ENCODE measurements around the gene H6PD.

Gene H6PD

DNA sequence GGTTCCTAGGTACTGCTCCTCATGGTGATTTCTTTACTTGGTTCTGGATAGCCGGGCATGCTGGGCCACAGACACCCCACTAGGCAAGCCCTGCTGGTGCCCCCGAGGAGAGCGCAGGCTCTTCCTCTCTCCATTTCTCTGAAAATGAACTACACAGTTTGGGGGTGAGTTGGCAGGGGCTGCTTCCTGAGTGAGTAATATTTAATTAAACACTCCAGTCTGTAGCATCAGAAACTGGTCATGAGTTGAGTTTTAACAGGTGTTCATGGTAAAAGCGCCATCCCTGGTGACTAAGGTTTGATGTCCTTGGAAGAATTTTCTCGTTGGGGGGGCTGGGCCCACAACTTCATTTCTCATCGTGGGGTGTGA lies 59.8 kb downstream of the H6PD start:
- no peak for DNase-seq (ENCODE audit: low read depth in 1 of 2, low spot score in 1 of 2)
- no peak for TF ChIP-seq GABPA (IDR thresholded peaks at IDR 0.05; ENCODE audit: low read depth)
- TF ChIP-seq, protein P1, sequence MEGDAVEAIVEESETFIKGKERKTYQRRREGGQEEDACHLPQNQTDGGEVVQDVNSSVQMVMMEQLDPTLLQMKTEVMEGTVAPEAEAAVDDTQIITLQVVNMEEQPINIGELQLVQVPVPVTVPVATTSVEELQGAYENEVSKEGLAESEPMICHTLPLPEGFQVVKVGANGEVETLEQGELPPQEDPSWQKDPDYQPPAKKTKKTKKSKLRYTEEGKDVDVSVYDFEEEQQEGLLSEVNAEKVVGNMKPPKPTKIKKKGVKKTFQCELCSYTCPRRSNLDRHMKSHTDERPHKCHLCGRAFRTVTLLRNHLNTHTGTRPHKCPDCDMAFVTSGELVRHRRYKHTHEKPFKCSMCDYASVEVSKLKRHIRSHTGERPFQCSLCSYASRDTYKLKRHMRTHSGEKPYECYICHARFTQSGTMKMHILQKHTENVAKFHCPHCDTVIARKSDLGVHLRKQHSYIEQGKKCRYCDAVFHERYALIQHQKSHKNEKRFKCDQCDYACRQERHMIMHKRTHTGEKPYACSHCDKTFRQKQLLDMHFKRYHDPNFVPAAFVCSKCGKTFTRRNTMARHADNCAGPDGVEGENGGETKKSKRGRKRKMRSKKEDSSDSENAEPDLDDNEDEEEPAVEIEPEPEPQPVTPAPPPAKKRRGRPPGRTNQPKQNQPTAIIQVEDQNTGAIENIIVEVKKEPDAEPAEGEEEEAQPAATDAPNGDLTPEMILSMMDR (IDR thresholded peaks at IDR 0.05; ENCODE audit: insufficient read depth, low read length) = no peak
- TF ChIP-seq, protein P2, sequence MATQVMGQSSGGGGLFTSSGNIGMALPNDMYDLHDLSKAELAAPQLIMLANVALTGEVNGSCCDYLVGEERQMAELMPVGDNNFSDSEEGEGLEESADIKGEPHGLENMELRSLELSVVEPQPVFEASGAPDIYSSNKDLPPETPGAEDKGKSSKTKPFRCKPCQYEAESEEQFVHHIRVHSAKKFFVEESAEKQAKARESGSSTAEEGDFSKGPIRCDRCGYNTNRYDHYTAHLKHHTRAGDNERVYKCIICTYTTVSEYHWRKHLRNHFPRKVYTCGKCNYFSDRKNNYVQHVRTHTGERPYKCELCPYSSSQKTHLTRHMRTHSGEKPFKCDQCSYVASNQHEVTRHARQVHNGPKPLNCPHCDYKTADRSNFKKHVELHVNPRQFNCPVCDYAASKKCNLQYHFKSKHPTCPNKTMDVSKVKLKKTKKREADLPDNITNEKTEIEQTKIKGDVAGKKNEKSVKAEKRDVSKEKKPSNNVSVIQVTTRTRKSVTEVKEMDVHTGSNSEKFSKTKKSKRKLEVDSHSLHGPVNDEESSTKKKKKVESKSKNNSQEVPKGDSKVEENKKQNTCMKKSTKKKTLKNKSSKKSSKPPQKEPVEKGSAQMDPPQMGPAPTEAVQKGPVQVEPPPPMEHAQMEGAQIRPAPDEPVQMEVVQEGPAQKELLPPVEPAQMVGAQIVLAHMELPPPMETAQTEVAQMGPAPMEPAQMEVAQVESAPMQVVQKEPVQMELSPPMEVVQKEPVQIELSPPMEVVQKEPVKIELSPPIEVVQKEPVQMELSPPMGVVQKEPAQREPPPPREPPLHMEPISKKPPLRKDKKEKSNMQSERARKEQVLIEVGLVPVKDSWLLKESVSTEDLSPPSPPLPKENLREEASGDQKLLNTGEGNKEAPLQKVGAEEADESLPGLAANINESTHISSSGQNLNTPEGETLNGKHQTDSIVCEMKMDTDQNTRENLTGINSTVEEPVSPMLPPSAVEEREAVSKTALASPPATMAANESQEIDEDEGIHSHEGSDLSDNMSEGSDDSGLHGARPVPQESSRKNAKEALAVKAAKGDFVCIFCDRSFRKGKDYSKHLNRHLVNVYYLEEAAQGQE (IDR thresholded peaks at IDR 0.05; ENCODE audit: insufficient replicate concordance, low read depth) = no peak
- peaks cover 2% of the 10 kb centered on the region for H3K27me3 ChIP-seq (ENCODE audit: insufficient read depth, poor library complexity, severe bottlenecking)
- no peak overlapping the region for H3K4me3 ChIP-seq (replicated peaks; ENCODE audit: insufficient read depth, low read length)
- H3K27ac ChIP-seq (replicated peaks) = no peak overlapping the region

DNA sequence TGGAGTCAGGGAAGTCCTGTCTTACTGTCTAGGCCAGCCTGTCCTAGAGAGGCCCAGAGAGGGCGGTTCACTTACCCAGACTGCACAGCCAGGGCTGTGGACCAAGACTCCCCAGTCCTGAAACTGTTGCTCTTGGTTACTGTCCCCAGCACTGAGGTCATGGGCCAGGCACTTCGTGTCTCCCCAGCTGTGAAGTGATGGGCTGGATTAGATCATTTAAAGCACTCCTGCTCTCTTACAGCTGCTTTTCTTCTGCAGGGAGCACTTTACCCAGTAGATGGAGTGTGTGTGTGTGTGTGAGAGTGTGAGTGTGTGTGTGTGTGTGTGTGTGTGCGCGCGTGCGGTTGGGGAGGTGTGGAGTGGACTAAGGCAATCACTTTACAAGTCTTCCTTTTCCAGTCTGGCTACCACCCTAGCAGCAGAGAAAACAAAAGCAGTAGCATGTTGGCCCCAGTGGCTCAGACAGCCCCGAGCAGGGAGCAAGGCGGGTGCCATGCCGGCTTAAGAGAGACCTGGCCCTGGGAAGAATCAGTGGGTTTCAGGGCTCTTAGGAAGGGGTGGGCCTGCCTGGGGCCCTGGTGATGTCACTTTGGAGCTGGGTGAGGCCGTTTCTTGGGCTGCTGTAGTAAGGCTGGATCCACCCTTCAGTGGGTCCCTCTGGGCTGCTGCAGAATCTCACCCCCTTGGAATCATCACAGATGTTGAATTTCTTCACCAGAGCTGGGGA lies 60.5 kb downstream of the H6PD start:
- no peak for DNase-seq (ENCODE audit: low read depth in 1 of 2, low spot score in 1 of 2)
- Histone ChIP-seq H3K27ac (replicated peaks) (no peak overlapping the region), H3K4me3 (replicated peaks; ENCODE audit: insufficient read depth, low read length) (no peak overlapping the region), H3K27me3 (ENCODE audit: insufficient read depth, poor library complexity, severe bottlenecking) (peaks cover 2% of the 10 kb centered on the region)
- TF ChIP-seq GABPA (IDR thresholded peaks at IDR 0.05; ENCODE audit: low read depth) = no peak
- TF ChIP-seq, protein P2 (IDR thresholded peaks at IDR 0.05; ENCODE audit: insufficient replicate concordance, low read depth) = no peak
- TF ChIP-seq, protein P1 (IDR thresholded peaks at IDR 0.05; ENCODE audit: insufficient read depth, low read length) = no peak

DNA sequence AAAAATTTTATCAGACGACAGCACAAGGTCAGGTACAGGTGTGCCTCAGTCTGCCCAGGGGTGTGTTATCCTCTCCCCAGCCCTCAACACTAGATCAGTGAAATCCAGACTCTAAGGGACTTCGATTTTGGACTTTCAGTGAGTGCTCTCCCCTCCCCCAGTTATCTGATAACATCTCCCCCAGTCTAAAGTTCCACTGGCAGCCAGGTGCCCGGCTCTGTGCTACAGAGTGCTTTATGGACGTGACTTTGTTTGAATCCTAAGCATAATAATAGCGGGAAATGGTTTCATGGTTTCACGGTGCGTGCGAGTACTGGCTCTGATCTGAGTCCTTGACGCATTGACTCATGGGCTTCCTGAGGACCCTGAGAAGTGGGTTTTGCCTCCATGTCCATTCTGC lies 61.3 kb downstream of the H6PD start:
- H3K27ac ChIP-seq (replicated peaks) = no peak overlapping the region
- no peak overlapping the region for H3K4me3 ChIP-seq (replicated peaks; ENCODE audit: insufficient read depth, low read length)
- DNase-seq (ENCODE audit: low read depth in 1 of 2, low spot score in 1 of 2) = no peak
- TF ChIP-seq SPI1 (IDR thresholded peaks at IDR 0.05; ENCODE audit: borderline replicate concordance, low read depth) (no peak), POLR2AphosphoS5 (IDR thresholded peaks at IDR 0.05; ENCODE audit: low read depth) (no peak), GABPA (IDR thresholded peaks at IDR 0.05; ENCODE audit: low read depth) (no peak)
- TF ChIP-seq, protein P2 (IDR thresholded peaks at IDR 0.05; ENCODE audit: insufficient replicate concordance, low read depth) = no peak
- TF ChIP-seq, protein P1 (IDR thresholded peaks at IDR 0.05; ENCODE audit: insufficient read depth, low read length) = no peak
- peaks cover 2% of the 10 kb centered on the region for H3K27me3 ChIP-seq (ENCODE audit: insufficient read depth, poor library complexity, severe bottlenecking)
